ENCODE results near the gene RRN3.
"Not testable (repeated sequence)": the region's sequence is repeated elsewhere in the genome, so short reads cannot be mapped to it uniquely, and the experiment has no call there.

DNA sequence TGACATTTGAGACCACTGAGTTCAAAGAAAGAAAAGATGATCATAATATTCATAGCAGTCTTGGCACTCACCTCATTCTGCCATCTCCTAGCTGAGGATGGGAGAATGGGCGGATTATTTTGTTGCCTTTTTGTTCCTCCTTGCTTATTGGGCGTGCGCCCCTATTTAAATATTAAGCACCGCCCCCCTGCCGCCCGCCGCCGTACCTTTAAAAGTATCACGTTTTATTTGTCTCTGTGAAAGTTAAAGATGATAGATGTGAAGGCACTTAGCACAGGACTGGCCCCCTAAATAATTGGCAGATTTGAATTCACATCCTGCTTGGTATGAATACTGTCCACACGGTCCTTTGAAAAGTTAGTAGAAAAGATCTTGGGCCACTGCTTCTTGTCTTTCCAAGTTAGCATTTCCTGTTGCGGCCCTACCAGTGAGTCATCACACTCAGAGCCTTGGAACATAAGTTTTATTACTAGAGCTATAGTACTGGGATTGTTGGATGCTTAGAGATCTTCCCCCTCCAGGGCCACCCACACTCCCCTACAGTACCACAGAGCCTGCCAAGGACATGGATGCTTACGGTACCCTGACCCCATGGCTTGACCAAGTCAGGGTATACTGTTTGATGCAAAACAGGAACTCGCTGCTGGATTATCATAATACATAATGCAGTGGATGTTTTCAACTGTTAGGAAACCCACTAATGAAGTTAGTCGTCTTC is 68.7 kb downstream of the RRN3 start:
- TF ChIP-seq, protein P1, sequence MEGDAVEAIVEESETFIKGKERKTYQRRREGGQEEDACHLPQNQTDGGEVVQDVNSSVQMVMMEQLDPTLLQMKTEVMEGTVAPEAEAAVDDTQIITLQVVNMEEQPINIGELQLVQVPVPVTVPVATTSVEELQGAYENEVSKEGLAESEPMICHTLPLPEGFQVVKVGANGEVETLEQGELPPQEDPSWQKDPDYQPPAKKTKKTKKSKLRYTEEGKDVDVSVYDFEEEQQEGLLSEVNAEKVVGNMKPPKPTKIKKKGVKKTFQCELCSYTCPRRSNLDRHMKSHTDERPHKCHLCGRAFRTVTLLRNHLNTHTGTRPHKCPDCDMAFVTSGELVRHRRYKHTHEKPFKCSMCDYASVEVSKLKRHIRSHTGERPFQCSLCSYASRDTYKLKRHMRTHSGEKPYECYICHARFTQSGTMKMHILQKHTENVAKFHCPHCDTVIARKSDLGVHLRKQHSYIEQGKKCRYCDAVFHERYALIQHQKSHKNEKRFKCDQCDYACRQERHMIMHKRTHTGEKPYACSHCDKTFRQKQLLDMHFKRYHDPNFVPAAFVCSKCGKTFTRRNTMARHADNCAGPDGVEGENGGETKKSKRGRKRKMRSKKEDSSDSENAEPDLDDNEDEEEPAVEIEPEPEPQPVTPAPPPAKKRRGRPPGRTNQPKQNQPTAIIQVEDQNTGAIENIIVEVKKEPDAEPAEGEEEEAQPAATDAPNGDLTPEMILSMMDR (IDR thresholded peaks at IDR 0.05; ENCODE audit: borderline replicate concordance, extremely low read depth, low read length, poor library complexity, severe bottlenecking): not testable (repeated sequence)
- not testable (repeated sequence) for TF ChIP-seq EZH2 (IDR thresholded peaks at IDR 0.05; ENCODE audit: borderline replicate concordance, low read depth, low read length, severe bottlenecking)
